Stromal cell of bone marrow (primary cell): ENCODE measurements around the gene CAB39.

Experiments used
- DNase-seq: peaks from one replicate; pipeline ENCODE4 v3.0.0-alpha.2; 2012; ENCODE audit warnings: low read depth

The CAB39 gene

DNA sequence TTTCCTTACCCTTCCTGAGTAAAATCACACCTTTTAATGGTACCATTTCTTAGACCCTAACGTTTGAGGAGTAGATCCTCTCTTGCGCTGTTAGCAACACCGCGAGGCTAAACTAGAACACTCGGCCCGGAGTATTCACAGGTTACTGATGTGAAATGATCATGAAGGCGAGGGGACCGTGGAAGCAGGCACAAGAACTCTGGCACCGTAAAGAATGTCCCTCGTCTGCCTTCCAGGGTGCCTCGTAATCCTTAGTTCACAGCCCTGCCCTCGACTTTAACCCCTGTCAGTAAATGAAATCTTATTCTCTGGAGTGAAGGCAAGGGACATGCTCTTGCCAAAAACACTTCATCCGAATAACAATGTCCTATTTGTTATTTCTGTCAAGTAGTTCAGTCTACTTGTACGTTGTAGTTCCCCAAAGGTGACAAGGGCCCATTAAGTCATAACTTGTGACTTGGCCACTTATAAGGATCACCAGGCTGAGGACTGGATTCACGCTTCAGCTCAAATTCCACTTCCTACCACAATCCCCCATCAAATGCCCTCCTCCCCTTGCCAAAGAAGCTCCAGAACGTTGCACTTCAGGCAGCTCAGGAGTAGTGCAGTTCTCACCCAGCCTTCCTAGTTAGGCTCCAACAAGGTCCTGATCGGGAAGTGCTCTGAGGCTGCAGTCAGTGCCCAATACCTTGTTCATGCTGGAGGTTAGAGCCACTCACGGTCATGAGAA is 108.8 kb downstream of the CAB39 start:
- no peak for DNase-seq

DNA sequence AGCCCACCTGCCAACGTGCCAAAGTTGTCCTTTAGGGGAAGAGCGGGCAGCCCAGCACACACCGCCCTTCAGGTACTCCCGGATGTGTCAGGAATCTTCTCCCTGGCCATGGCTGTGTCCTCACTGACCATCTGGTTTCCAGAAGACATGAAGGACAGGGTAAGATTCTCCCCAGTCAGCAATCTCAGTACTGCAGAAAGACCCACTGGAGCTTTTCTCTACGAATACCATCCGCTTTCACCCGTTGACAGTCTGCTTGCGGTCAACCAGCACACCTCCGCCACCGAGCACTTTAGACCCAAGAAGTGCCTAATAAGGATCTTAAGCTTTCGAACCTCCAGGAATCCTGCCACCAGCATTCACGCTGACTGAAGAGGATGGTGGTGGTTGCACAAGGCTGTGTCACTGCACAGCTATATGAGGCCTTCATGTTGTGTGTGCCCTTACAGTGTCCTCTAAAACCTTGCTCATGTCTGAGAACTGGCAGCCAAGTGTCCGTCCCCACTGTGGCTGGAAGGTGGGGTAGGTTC is 109.4 kb downstream of the CAB39 start:
- DNase-seq: no peak

GRCh38 chr2:230823264-230823964 is 110.8 kb downstream of the CAB39 start:
- DNase-seq: no peak

GRCh38 chr2:230824406-230824978 is 111.8 kb downstream of the CAB39 start:
- DNase-seq: peak; percentile 71

DNA sequence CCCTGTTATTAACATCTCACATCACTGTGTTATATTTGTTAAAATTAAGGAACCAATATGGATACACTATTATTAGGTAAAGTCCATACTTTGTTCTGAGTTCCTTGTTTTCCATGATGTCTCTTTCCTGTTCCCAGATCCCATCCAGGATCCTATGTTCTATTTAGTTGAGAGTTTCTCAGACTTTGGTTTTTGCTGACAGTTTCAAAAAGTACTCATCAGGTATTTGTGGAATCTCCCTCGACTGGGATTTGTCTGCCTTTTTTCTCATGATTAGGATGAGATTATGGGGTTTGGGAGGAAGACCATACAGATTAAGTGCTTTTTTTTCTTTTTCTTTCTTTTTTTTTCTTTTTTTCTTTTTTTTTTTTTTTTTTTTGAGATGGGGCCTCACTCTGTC is 112.7 kb downstream of the CAB39 start:
- no peak for DNase-seq

- no peak for DNase-seq
These were observed 115.2 kb downstream of the CAB39 start for GRCh38 chr2:230827774-230828271.

DNA sequence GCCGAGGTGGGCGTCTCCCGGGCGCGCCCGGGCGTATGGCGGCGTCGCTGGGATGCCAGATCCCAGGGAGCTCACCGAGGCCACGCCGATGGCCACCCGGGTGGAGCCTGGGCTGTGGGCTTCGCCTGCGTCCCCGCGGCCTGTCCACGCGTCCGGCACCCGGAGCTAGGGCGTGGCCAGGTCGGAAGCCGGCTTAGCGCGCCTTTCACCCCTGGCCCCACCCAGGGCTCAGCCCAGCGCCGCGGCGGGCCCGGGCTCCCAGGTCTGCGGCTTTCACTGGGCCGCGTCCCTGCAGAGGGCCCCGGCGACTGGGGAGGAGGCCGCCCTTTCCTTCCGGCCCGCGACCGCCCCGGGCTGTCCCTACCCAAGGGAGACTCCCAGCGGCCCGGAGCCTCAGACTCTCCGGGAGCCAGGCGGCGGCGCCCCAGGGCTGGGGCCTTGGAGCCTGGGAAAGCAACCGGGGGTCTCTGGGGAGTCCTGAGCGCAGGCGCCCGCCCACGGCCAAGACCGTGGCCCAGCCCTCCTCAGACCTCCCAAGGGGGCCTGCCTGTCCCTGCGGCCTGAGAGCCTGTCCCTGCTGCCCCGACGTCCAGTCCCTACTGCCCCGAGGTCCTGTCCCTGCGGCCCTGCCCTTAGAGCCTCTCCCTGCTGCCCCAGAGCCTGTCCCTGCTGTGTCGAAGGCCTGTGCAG is 115.8 kb downstream of the CAB39 start:
- no peak for DNase-seq

DNA sequence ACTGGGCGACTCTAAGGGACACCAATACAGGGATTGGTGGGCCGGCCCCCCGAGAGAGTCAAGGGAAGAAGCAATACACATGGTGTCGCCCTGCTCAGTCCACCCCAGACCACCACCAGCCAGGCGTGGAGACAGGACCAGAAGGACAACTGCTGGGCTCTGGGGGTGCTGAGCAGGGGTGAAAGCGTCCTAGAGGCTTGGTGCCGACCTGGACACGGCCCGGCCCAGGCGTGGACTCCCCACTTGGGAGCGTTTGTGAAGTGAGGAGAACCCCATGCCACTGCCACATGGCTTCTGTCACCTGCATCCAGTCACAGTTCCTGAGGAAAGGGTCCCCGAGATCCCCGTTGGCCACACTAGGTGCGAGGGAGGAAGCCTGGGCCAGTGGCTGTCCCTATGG is 116.7 kb downstream of the CAB39 start:
- no peak for DNase-seq

GRCh38 chr2:230829959-230830358 is 117.3 kb downstream of the CAB39 start:
- no peak for DNase-seq

GRCh38 chr2:230830428-230830827 is 117.8 kb downstream of the CAB39 start:
- peak; percentile 6 for DNase-seq

- no peak for DNase-seq
These were observed 127.7 kb downstream of the CAB39 start for GRCh38 chr2:230840301-230840700.

GRCh38 chr2:230842473-230842872 is 129.8 kb downstream of the CAB39 start:
- DNase-seq: no peak

DNA sequence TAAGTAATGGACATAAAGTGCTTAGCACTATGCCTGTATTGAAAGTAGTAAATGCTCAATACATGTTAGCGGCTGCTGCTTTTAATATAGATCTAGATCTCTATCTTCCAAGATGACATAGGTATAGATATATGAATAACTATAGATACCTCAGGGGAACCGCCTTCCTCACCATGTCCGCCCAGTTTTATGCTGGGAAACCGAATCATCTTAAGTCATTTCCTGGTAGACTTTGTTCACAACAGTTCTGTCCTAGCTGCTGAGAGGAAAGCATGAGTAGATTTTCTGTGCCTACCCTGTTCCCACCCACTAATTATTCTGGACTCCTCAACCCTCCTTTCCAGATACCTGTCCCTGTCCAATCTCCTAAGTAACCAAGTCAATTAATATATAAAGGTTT is 130.5 kb downstream of the CAB39 start:
- DNase-seq: no peak

DNA sequence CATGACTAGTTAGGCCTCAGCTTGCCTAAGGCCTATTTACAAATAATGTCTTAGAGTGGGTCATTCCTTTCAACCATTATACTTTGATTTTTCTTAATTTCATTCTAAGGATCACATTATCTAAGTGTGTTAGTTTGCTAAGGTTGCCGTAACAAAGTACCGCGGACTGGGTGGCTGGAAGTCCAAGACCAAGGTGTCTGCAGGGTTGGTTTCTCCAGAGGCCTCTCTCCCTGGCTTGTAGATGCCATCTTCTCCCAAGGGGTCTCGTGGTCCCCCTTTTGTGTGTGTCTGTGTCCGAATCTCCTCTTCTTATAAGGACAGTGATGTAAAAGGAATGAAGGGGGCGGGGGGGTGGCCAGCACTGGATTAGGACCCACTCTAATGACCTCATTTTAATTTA is 133.7 kb downstream of the CAB39 start:
- DNase-seq: no peak

DNA sequence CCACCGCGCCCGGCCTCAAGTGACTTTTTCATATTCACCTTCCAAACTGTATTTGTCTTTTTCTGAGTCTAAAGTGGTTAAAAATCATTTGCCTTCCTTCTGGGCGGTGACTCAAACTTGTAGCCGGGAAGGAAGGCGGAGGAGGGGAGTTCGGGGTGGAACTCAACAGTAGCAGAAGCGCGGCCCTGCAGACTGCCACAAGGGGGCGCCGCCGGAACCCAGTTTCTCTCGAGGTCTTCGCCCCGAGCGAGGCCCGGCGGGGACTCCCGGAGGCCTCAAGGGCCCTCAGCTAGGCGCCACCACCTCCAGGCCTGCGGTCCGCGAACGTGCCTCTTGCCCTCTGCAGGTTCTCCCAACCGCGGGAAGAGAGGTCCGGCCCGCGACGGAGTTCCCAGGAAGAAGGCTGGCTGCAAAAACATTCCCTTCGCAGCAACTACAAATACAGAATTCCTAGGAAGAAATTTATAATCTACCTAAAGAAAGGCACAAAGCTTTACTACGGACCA is 135.3 kb downstream of the CAB39 start:
- DNase-seq: peak; percentile 73

GRCh38 chr2:230849633-230850357 is 137.2 kb downstream of the CAB39 start:
- no peak for DNase-seq

- no peak for DNase-seq
These were observed 137.7 kb downstream of the CAB39 start for GRCh38 chr2:230850358-230850658.

- no peak for DNase-seq
These were observed 139.5 kb downstream of the CAB39 start for GRCh38 chr2:230852113-230852512.

DNA sequence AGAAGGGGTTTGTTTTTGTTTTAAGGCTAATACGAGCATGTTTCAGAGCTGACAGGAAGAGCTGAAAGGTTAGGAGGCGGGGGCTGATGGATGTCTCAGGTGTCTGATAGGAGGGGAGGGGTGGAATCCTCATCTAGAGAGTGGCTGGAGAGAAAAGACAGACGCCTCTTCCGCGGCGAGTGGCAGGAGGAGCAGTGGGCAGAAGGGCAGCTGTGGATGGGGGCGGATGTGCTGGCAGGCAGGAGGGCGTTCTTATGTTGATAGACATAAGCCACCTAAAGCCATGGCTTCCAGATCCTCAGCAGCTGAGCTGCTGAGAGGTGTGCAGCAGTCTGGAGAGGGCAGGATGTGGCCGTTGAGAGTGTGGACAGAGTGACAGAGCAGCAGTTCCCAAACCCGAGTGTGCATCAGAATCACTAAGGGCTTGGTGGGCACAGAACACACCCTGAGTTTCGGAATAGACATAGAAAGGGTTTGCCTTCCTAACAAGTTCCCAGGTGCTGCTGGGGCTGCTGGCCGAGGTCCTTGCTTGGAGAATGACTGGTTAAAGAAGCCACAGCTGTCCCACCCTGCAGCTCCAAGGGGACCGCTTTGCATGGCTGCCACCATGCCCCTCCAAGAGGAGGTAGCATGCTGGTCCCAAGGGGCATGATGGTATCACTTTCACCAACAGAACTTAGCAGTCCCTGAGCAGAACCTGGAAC is 149.1 kb downstream of the CAB39 start:
- DNase-seq: no peak

DNA sequence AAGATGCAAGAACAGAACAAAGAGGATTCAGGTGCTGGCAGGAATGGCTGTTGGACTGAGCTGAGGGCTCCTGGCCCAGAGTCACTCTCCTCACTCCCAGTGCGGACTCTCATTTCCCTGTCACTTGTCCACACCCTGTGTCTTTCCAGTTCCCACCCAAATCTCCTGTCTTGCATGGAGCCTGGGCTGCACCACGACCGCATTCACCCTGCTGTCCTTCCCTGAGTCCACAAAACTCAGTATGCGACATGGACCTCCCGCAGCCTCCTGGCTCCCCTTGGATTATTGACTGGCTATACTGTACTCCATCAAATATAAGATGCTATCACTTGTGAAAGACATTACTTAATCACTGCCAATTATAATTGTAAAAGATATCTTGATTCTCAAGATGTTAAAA is 149.7 kb downstream of the CAB39 start:
- no peak for DNase-seq

DNA sequence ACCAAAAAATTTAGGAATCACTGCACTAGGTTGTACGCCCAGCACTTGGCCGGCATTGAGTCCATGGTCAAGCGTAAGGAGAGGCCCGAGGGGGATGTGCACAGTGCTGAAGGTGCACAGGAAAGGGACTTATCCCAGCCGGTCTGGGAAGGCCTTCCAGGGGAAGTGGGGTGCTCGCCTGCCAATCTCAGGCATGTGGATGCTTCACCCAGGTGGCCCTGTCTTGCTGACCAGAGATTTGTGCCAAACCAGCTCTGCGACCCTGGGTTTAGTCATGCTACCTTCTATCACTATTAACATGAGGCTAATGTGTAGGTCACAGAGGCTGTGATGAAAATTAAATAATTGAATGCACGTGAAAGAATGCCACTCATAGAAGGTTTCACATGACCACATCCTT is 150.4 kb downstream of the CAB39 start:
- no peak for DNase-seq
